ENCODE data around the gene DPAGT1. TPM values are rescaled to one million over a fixed set of nuclear protein-coding genes. Genes with fewer than 3 reads are reported as not detected.

DPAGT1 gene
- total and polyA plus RNA-seq, 2 of the 8 experiments (the other 6 are each of a cell fraction or from before 2014, with no cell fraction given): 59.8 to 236 TPM

DNA sequence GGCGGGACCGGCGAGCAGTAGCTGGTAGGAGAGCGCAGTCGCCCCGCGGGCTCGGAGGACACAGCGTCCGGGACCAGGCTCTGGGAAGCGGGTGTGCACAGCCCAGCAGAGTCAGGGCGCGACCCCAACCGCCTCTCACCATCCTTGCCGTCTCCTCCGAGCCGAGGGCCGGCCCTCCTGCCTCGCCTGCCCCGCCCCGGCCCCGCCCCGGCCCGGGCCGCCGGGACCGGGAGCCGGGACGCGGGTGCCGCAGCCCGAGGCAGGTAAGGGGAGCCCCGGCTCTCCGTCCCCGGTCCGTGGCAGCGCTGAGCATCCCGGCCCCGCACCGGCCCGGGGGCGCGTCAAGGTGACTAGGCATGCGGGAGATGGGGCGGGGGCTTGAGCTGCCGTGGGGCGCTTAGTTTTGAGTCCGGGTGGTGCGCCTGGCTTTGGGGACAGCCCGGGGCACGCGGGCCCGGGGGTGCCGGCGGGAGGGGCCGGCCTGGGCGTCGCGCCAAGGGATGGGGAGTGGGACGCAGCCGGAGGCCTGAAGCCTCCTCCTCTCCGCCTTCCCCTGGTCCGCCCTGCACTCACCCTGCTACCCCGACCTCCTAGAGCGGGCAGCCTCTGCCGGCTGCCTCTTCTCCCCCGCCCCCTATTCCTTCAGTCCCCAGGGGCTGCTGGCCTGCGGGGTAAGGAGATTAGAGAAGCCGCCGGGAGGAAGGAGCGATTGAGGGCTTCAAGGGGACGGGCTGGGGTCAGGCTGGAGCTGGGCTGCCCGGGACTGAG is 47.5 kb upstream of the DPAGT1 start, which contains the start of gene ABCG4:
TSS of gene ABCG4 (plus strand) at position 35 of the 768 bp plus-strand sequence. CDS start 914 bp downstream, outside the sequence.
- no peak within 1 kb of the TSS for H2BK5ac ChIP-seq (ENCODE audit: low read depth, low read length)
- H3K9me3 ChIP-seq (ENCODE audit: insufficient read depth in 2 of 2, low read depth in 1 of 2, low read length in 1 of 2): no peaks in the 10 kb centered on the region
- no peaks in the 10 kb centered on the region for H3K79me1 ChIP-seq (ENCODE audit: low read depth, low read length)
- H2BK15ac ChIP-seq (ENCODE audit: low read length): peak within 1 kb of the TSS; percentile 32; the same call in 1 of the 2 replicates
- no peak within 1 kb of the TSS for H3K4ac ChIP-seq (replicated peaks; ENCODE audit: insufficient read length, low read depth, low read length)
- H3K27me3 ChIP-seq (replicated peaks in 1 of 4; ENCODE audit: control insufficient read depth in 3 of 4, extremely low read depth in 1 of 4, insufficient read depth in 3 of 4, low read length in 3 of 4): peaks cover 16 to 42% (median 33%) of the 10 kb centered on the region in 4 experiments
- no peak within 1 kb of the TSS for H3K56ac ChIP-seq (replicated peaks; ENCODE audit: insufficient read length, low read depth, low read length)
- peak within 1 kb of the TSS; percentile 15 for H3K18ac ChIP-seq (ENCODE audit: extremely low read depth, low read length)
- ChIA-PET POLR2A (ENCODE audit: partially characterized antibody) (interaction anchor here (0.6 to 7.7 kb wide), 9 partner anchors 8 to 177 kb away, joined by 3 to 58 read pairs (median 4); partner anchors contain the start of genes HINFP, HMBS and NLRX1), CTCF (ENCODE audit: partially characterized antibody) (interaction anchor here (0.7 to 23.6 kb wide), 11 partner anchors 6 to 136 kb away, joined by 3 to 389 read pairs (median 6); partner anchors contain the start of genes C2CD2L, CBL, NHERF4 and NLRX1)
- H3K23ac ChIP-seq (ENCODE audit: insufficient read length): no peak within 1 kb of the TSS
- H3K79me2 ChIP-seq (ENCODE audit: control insufficient read depth in 1 of 2, insufficient read depth in 2 of 2, low read length in 2 of 2): no peaks in the 10 kb centered on the region
- H2BK120ac ChIP-seq (replicated peaks; ENCODE audit: low read depth, low read length): no peak within 1 kb of the TSS
- no peaks in the 10 kb centered on the region for H3K36me3 ChIP-seq (ENCODE audit: control insufficient read depth in 2 of 4, insufficient read depth in 4 of 4, low read length in 3 of 4)
- FAIRE-seq: no peak
- H2BK12ac ChIP-seq (ENCODE audit: low read depth, low read length): peak within 1 kb of the TSS; percentile 65; the same call in 1 of the 2 replicates
- H4K8ac ChIP-seq (ENCODE audit: extremely low read depth, insufficient read depth, low read length): no peak within 1 kb of the TSS
- peaks cover 12% of the 10 kb centered on the region; the same call in 1 of the 2 replicates for H3K23me2 ChIP-seq (ENCODE audit: low read depth, low read length)
- H4K91ac ChIP-seq (replicated peaks; ENCODE audit: insufficient read length, low read length): no peak within 1 kb of the TSS
- peak within 1 kb of the TSS in 1 of 4 experiments; percentile 9; a peak in 1 of 7 replicates for H3K9ac ChIP-seq (replicated peaks in 1 of 4; ENCODE audit: extremely low read depth in 1 of 4, low read depth in 3 of 4, low read length in 3 of 4)
- H2BK20ac ChIP-seq (ENCODE audit: low read length): peak within 1 kb of the TSS; percentile 21; the same call in 1 of the 2 replicates
- TF ChIP-seq SAP30 (IDR thresholded peaks at IDR 0.05; ENCODE audit: insufficient read depth, insufficient replicate concordance, low read length) (peak; percentile 36), ASH2L (IDR thresholded peaks at IDR 0.05; ENCODE audit: low read length) (peak; percentile 33), KDM4A (IDR thresholded peaks at IDR 0.05; ENCODE audit: low read depth, low read length, severe bottlenecking) (peak; percentile 53), TAF7 (optimal IDR thresholded peaks at IDR 0.05; ENCODE audit: borderline replicate concordance, low read depth, low read length) (no peak), SIN3A (conservative IDR thresholded peaks at IDR 0.05 in 1 of 2, IDR thresholded peaks at IDR 0.05 in 1 of 2; ENCODE audit: low read depth in 1 of 2, low read length in 2 of 2) (0 out of 4 replicates have a peak, but pooled peaks have one; percentile 32 to 40), PHF8 (conservative IDR thresholded peaks at IDR 0.05; ENCODE audit: low read depth, low read length) (0 out of 2 replicates have a peak, but pooled peaks have one; percentile 6), EZH2 (IDR thresholded peaks at IDR 0.05; ENCODE audit: low read depth, low read length, severe bottlenecking) (peak; percentile 45)
- TF ChIP-seq, protein P1, sequence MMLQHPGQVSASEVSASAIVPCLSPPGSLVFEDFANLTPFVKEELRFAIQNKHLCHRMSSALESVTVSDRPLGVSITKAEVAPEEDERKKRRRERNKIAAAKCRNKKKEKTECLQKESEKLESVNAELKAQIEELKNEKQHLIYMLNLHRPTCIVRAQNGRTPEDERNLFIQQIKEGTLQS (IDR thresholded peaks at IDR 0.05; ENCODE audit: insufficient read depth, low read depth, low read length): no peak
- no peak within 1 kb of the TSS for H2AK5ac ChIP-seq (ENCODE audit: low read depth, low read length)
- no peak within 1 kb of the TSS for H3K14ac ChIP-seq (ENCODE audit: insufficient read length)
- peak within 1 kb of the TSS; percentile 28 for H2AFZ ChIP-seq (ENCODE audit: low read length)
- no peak within 1 kb of the TSS for H3K27ac ChIP-seq (ENCODE audit: low read depth, low read length)
- peak within 1 kb of the TSS; percentile 90 to 96 for H3K4me2 ChIP-seq (ENCODE audit: insufficient read depth in 1 of 2, low read depth in 2 of 2, low read length in 2 of 2)
- WGBS, 2 experiments (ENCODE audit: extremely low coverage in 1 of 2, insufficient coverage in 1 of 2, insufficient read length in 1 of 2, insufficient replicate concordance in 2 of 2, low coverage in 1 of 2, low lambda C conversion rate in 2 of 2, missing lambda C conversion rate in 1 of 2): 3% methylated on average over 37 of the region's 73 CpGs; no CpG with 5 or more reads in 1 of the 2 experiments
- peak in 1 of 2 experiments; percentile 69 for DNase-seq (ENCODE audit: low read depth in 1 of 2, low spot score in 2 of 2)
- H3K4me3 ChIP-seq (ENCODE audit: extremely low read depth in 1 of 4, insufficient read depth in 2 of 4, low read depth in 3 of 4, low read length in 4 of 4): peak within 1 kb of the TSS; percentile 35 to 83 (median 66)
- no peaks in the 10 kb centered on the region for H4K20me1 ChIP-seq (replicated peaks in 1 of 2; ENCODE audit: control insufficient read depth in 1 of 2, insufficient read depth in 2 of 2, low read length in 2 of 2)
- H3K4me1 ChIP-seq (replicated peaks in 1 of 4; ENCODE audit: control insufficient read depth in 3 of 4, insufficient read depth in 4 of 4, low read length in 3 of 4): peaks cover 5 to 16% (median 11%) of the 10 kb centered on the region in 4 experiments
- H4K5ac ChIP-seq (ENCODE audit: insufficient read length, low read depth, low read length): no peak within 1 kb of the TSS
